Neural cell (in vitro differentiated cells): ENCODE results near the gene EMILIN3.

Experiments used
- EZH2 ChIP-seq: fragments of 200-600, 300-800 bp; shearing (Covaris generic), sonication (generic); IDR thresholded peaks from 2 replicates; pipeline ENCODE4 v1.6.1; 2014; ENCODE audit warnings: antibody characterized with exemption, low read length, borderline replicate concordance, mild to moderate bottlenecking; ENCODE audit not compliant: insufficient read depth, poor library complexity, severe bottlenecking
- MXI1 ChIP-seq: fragments of 450-650 bp; conservative IDR thresholded peaks from 2 replicates; pipeline ENCODE4 v1.6.1; 2014; ENCODE audit warnings: antibody characterized with exemption, mild to moderate bottlenecking; ENCODE audit not compliant: poor library complexity, severe bottlenecking
- POLR2AphosphoS5 ChIP-seq: IDR thresholded peaks from 2 replicates; pipeline ENCODE4 v1.6.1; 2012
- RAD21 ChIP-seq: fragments of 450-650 bp; conservative IDR thresholded peaks from 2 replicates; pipeline ENCODE4 v1.6.1; 2014; ENCODE audit warnings: antibody characterized with exemption, mild to moderate bottlenecking, moderate library complexity
- TAF1 ChIP-seq: IDR thresholded peaks from 2 replicates; pipeline ENCODE4 v1.6.1; 2012; ENCODE audit warnings: low read depth
- TF ChIP-seq, protein P1 (sequence below): fragments of 450-650 bp; IDR thresholded peaks from 2 replicates; pipeline ENCODE4 v1.5.1; 2014; ENCODE audit warnings: antibody characterized with exemption, mild to moderate bottlenecking, moderate library complexity; ENCODE audit not compliant: poor library complexity, severe bottlenecking

DNA sequence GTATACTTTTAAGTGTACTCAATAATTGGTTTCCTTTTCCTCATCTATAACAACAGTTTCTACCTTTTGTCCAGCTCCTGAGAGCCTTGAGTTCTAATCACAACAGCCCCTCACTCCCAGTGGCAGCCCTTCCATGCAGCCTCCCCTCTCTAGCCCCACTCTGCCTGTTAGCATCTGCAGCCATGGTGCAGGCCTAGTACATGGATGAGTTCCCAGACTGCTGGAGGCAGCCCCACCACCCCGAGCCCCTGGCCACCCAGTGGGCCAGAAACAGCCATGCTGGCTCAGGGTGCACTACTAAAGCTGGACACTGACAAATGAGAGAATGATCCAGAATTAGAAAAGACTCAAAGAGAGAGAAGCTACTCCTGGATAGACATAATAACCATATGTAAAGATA lies 35.7 kb downstream of the EMILIN3 start:
- TF ChIP-seq POLR2AphosphoS5 (no peak), EZH2 (no peak), MXI1 (no peak), RAD21 (no peak), TAF1 (no peak)
- TF ChIP-seq, protein P1, sequence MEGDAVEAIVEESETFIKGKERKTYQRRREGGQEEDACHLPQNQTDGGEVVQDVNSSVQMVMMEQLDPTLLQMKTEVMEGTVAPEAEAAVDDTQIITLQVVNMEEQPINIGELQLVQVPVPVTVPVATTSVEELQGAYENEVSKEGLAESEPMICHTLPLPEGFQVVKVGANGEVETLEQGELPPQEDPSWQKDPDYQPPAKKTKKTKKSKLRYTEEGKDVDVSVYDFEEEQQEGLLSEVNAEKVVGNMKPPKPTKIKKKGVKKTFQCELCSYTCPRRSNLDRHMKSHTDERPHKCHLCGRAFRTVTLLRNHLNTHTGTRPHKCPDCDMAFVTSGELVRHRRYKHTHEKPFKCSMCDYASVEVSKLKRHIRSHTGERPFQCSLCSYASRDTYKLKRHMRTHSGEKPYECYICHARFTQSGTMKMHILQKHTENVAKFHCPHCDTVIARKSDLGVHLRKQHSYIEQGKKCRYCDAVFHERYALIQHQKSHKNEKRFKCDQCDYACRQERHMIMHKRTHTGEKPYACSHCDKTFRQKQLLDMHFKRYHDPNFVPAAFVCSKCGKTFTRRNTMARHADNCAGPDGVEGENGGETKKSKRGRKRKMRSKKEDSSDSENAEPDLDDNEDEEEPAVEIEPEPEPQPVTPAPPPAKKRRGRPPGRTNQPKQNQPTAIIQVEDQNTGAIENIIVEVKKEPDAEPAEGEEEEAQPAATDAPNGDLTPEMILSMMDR: no peak
